Measurements from ENCODE around the gene PTPRD.
"Not testable (repeated sequence)": the region's sequence is repeated elsewhere in the genome, so short reads cannot be mapped to it uniquely, and the experiment has no call there.

Gene PTPRD

DNA sequence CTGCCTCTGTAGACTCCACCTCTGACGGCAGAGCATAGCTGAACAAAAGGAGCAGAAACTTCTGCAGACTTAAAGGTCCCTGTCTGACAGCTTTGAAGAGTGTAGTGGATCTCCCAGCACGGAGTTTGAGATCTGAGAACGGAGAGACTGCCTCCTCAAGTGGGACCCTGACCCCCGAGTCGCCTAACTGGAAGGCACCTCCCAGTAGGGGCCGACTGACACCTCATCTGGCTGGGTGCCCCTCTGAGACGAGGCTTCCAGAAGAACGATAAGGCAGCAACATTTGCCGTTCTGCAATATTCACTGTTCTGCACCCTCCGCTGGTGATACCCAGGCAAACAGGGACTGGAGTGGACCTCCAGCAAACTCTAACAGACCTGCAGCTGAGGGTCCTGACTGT is 1186.3 kb downstream of the PTPRD start:
- not testable (repeated sequence) for DNase-seq

DNA sequence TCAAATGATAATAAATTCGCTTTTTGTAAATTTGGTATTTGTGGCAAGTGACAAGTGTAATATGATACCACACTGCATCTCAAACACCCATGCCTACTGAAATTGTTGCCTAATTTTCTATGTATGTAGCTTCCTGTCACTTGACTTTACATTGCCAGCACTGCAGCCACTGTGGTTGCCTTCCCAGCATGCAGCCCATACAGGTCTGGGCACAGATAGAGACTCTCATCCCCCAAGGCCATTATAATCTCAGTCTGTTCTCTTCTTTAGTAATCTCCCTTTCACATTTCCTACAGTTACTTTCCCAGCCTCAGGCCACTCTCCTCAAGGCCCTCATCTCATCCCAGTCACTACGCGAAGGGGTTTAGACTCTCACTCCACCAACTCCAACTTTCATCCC is 1200.6 kb downstream of the PTPRD start:
- no peak for DNase-seq

DNA sequence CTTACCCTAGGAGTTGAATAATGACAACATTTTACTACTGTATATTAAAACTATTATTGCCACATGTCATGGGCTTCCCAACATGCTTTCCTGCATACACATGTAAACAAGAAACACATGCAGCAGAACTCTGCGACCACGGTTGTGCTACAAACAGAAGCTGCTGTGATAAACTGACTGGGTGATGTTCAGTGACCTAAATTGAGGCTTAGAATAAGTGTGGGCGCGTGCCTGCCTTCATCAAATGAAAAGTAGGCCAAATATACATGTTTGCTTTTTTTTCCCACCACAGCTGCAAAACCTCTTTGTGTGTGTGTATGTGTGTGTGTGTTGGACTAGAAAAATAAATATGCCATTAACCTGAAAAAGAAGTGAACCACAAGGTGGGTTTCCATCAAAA is 1202.1 kb downstream of the PTPRD start:
- DNase-seq, result no peak

DNA sequence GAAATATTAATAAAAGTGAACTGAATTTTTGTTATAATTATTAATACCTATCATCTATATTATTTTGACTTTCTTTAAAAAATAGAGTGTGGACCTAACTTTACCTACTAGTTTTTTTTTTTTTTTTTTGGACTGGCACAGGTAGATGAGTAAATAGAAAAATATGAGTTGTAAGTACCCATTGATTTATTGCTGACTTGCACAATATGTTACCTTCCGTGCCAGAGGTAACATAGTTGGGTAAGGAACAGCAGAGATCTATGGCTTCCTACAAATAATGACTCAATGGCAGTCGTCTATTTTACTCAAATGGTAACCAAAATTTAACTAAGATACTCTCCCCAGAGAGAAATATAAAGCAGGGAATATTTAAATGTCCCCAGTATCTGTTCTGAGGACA is 1212.8 kb downstream of the PTPRD start:
- DNase-seq, result no peak

DNA sequence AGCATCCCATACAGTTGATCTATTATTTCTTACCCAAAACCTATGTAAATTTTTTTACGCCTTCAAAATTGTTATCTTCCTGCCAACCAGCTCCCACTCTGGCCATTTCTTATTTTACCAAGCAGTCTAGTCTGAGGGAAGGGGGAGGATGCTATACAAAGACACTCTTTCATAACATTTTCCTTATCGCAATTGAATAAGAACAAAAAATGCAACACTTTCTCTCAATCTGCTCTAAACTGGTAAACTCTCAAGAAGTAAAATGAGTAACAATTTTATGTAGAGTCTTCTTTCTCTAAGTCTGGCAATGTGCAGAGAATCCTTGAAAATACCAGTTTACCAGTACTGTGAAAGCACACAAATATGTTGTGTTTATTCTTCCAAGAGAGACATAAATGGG is 1216.3 kb downstream of the PTPRD start:
- DNase-seq, result no peak

DNA sequence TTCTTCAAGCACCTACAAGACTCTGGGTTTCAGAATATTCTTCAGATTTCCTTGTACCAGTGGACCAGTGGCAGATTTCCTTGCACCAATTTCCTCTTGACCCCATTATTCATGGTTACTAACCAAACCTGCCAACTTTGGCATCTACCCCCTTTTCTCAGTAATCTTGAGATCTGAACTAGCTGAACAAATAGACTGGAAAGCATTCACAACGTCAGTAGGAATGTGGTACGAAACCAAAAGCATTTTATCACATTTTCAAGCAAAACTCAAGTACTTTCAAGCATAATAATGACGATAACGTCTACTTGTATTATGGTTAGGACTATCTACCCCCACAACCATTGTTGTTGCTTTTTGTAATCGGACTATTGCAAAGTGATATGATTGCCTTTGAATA is 1217.3 kb downstream of the PTPRD start:
- no peak for DNase-seq

DNA sequence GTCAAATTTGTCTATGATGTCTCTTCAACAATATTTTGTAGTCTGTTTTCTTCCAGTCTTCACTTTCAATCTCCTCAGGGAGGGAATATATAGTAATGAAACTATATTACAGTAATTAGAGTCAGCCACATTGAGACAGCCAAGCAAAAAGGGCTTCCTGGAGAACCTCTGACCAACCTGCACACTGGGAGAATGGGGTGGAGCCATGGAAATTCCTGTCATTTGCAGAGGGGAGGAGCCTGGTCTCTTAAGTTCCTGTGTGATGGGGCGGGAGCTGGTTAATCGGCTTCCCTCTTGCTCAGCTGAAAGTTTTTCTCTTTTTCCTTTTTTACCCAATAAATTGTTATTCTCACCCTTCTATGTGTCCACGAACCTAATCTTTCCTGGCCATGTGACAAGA is 1220.0 kb downstream of the PTPRD start:
- DNase-seq, result no peak

DNA sequence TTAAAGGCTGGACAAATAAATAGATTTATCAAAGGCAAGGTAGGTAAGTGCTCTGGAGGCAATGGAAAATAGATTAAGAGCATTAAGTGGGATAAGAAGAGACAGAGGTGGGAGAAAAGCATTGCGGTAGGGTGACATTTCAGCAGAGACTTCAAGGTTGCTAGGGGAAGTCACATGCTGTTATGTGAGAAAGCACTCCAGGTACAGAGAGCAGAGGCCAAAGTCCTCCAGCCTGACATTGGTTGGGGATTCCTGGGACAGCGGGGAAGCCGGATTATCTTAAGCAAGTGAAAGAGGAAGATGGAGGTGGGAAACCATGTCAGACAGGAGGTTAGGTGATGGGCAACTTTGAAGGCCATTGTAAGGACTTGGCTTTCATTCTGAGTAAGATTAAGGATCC is 1222.9 kb downstream of the PTPRD start:
- no peak for DNase-seq

DNA sequence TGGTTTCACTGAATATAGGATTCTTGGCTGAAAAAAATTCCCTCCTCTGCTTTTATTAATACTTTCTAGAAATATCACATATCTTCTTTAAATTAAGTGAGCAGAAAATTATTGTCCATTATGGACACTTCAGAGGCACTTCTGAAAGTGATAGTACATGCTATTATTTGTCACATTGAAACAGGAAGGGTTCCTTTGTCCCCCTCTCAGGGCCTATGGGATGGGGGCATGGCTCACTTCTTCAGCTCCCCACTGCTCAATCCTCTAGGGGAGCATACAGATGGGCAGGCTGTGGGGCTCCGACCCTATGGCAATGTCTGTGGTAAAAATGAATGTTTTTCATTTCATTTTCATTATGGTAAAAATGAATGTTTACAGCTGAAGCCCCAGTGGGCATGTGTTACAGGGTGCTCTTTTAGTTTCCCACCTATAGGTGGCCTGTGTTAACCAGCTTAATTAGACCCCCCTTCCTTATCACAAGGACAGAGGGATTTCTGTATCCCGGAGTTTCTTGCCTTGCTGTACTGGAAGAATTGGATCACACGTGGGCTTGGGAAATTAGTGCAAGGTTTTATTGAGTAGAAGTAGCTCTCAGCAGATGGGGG is 1225.2 kb downstream of the PTPRD start:
- no peak for DNase-seq

DNA sequence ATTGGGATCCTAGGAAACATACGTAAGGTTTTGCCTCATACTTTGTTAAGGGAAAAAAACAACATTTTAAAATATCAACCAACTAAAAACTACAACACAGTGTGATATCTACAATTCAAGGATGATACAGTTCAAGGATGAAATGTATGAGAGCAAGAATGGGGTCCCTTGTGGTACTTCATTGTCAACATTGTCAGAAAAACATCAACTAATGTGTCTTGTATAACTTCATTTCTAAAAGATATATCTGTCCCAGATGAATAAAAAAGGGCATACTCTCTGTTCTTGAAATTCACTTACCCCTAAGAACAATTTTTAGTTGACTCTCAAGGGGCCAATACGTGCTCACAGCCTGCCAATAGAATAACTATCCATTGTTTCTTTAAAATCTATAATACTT is 1250.5 kb downstream of the PTPRD start:
- no peak for DNase-seq

DNA sequence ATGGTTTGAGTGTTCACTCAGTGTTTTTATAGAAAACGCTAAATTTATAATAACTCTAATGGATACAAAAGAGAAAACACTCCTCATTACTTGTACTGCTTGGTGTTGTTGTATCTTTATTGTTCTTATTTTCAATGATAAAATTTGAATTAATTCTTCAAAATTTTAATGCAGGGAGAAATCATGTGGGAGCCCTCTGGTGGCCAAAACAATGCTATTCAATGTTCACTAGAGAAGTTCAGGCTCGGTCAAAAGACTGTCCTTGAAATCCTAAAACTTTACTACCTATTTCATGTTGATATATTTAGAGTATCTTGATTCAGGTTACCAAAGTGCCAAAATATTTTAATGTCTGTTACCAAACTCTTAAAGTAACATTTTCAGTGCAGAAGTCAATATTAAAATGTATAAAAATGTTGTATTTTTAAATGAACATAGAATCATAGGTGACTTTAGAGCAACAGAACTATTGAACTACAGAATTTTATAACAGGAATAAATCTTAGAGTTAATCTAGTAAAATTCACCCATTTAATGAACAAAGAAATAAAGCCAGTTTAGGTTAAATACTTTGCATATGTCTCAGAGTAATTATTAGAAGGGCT is 1259.8 kb downstream of the PTPRD start:
- DNase-seq, result peak; percentile 21

DNA sequence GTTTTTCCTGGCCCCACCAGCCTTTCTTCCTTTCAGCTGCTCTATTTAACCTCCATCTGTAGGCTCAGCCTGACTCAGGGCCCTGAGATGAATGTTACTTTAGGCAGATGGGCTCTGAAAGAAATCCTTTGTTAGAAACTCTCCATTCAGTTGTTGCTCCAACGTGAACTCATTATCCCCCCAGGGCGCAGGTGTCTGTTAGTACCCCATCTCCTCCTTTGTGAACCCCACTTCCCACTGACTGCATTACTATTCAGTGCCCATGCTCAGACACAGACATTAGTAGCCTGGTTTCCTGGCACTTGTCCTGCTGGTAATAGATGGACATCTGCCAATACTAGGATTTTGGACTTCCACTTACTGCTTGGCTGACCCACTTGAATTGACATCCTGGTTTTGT is 1271.6 kb downstream of the PTPRD start:
- no peak for DNase-seq

DNA sequence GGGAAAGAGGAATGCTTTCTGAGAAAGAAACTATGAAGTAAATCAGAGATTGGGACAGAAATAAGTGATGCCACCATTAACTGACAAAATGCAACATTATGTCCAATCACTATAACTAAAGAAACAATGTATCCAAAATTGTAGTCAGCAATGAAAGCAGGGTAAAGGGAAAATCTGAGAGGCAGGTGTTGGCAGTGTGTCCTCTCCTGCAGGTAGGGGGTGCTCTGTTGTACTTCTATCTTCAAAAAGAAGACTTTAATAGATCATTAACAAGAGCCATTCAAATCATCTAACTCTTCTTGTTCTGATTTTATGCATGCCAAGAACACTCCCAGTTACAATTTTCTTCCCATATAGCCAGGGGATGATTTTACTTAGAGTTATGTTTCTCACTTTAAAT is 1275.7 kb downstream of the PTPRD start:
- no peak for DNase-seq

DNA sequence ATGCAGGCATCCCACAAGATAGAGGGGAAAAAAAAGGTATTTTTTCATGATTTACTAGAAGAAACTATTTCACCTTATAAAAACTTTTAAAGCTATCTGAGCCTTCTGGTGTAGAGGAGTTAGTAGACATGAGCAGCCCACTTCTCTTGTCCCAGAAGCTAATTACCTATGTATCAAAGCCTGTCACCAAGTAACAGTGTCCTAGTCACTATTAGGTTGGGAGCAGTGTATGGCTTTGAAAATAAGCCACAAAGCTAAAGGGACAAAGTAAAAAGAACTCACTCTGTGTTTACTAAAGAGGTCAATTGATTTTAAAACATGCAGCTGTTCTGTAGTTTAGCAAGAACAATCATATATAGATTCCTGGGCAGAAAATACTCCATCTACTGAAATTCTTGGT is 1286.1 kb downstream of the PTPRD start:
- no peak for DNase-seq

DNA sequence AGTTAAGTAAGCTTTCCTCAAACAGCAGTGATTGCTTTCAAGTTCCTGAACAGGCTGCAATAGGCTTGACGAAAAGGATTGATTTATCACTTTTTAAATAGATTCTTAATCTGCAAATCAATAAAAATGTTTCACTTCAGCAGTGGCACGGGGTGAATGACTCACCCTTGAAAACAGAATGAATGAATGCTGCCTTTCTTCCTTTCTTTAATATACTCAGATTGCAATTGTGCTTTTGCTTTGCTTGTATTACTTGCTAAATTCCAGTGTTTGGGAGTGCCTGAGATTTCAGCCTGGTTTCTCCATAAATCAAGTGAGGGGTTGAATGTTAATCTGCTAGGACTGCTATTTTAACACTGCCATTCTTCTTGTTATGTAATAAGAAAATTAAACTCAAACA is 1293.8 kb downstream of the PTPRD start:
- no peak for DNase-seq

DNA sequence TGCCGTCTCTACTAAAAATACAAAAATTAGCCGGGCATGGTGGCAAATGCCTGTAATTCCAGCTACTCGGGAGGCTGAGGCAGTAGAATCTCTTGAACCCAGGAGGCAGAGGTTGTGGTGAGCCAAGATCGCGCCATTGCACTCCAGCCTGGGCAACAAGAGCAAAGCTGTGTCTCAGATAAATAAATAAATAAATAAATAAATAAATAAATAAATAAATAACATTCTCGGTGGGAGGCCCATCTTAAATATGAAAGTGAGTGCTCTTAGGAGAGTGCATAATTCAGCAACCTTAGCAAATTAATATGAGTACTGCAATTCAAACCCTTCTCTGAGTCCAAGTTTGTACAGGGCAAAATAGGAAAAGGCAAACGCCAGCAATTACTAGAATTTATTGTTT is 1302.1 kb downstream of the PTPRD start:
- not testable (repeated sequence) for DNase-seq

DNA sequence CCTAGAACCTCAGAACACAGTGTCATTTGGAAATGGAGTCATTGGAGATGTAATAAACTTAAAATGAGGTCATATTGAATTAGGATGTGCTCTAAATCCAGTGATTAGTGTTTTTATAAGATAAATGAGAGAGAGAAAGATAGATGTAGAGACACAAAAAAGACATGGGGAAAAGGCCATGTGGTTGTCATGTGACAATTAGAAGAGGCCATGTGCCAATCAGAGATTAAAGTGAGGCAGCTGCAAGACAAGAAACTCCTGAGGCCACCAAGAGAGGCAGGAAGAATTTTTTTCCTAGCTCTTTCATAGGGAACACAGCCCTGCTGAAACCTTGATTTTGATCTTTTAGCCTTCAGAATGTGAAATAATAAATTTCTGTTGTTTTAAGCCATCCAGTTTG is 1307.2 kb downstream of the PTPRD start:
- no peak for DNase-seq

DNA sequence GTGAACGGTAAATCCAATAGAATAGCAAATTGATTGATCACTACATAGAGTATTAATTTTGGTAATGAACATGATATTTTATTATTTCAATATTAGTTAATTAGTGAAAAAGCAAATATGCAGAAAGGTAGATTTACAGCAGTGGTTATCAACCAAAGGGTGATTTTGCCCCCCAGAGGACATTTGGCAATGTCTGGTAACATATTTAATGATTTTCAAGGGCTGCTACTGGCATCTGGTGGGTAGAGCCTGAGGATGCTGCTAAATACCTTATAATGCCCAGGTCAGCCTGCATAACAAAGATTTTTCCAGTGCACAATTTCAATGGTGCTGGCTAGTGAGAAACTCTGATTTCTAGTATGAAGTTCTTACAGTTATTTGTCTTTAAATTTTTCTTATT is 1313.7 kb downstream of the PTPRD start:
- no peak for DNase-seq

DNA sequence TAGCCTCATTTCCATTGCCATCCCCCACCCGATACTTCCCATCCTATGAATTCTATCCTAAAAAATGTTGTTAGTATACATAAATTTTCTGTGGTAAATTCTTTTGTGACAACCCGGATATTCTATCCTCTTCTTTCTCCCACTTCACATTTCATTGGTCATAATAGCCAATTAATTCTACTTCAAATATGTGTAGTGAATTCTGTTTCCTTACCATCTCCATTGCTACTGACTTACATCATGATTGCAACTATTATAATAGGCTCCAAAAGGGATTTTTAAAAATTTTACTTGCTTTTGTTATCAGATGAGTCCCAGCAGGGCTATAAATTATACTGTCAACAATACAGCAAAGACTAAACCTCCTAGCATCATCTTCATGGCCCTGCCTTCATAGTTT is 1326.8 kb downstream of the PTPRD start:
- no peak for DNase-seq

DNA sequence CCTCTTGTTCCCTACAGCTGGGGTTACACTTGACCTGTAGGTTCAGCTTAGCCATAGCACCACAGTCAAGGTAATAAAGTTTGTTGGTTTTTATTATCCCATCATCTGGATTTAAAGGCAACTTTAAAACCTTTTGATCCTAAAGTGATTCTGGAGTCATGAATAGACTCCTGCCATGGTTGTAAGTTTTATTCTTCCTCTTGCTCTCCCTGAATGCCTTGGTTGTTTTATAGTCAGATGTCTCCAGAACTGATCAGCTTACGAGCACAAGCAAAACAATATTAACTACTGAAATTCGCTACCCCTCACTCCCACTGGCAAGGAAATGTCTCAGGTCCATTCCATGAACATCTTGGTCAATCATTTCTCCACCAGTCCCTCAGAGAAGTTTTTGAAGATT is 1328.6 kb downstream of the PTPRD start:
- DNase-seq, result no peak

DNA sequence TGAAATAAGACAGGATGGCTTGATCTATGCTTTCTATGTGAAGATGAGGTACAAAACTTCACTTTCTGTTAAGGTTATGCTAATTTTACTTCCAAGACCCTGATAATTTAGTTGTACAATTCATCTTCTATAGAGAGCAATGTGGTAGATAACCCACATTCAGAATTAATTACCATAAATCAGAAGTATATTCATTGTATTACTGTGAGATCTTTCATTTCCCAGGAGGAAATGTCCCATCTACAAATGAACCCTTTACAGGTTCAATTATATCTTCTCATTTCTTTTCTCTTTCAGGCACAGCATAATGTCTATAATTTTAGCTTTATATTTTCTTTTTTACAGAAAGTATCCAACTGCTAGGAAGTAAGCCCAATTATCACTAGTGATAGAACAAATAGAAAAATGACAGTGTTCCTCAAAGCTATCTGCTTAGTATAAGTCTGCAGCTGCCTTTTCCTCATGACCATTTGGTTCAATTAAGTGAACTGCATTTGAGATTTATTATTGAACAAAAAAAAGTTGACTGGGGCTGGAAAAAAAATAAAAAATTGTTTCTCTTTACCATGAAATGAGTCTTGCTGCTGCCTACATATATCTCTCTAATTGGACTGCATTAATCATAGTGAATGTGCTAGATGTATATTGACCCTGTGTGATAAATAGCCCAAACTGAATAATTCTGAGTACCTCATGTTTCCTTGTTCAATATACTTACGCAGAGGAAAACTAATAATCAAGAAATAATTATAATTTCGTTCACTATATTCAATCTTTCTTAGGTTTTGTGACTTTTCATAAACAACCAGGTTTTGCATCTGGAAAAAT is 1329.4 kb downstream of the PTPRD start:
- no peak for DNase-seq

DNA sequence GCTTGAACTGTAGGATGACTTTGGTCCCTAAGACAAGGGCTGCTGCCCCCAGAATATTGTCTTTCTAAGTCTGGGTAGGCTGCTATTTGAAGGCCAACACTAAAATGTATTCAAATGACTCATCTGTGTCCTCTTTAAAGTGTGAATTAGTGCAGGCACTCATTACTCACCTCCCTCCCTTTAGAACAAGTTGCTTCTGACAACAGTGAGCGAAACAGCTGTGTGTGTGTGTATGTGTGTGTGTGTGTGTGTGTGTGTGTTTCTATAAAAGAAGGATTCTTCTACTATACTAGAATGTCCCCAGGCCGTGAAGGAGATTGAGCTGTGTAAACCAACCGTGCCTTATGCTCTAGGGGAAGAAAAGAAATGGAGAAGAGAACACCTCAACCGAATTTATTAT is 1337.2 kb downstream of the PTPRD start:
- DNase-seq, result no peak

DNA sequence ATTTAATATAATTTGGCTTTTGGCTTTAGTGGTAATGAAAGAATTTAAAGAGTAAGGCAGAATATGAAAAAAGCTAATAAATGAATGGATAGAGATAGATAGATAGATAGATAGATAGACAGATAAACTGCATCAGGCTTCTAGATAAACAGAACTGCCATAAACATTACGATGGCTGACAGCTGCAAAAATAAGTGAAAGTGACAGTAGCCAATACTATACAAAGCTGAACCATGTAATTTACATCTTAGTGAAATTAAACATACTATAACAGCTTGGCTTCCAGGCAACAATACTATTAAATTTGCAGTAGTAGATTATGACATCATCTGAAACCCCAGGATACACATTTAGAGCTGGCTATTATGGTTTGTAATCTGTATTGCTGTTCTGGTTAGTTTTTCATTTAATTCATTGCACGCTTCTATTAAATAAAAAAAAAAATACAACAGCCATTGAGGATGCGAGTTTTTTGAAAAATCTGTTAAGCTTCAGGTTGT is 1354.8 kb downstream of the PTPRD start:
- DNase-seq, result no peak

DNA sequence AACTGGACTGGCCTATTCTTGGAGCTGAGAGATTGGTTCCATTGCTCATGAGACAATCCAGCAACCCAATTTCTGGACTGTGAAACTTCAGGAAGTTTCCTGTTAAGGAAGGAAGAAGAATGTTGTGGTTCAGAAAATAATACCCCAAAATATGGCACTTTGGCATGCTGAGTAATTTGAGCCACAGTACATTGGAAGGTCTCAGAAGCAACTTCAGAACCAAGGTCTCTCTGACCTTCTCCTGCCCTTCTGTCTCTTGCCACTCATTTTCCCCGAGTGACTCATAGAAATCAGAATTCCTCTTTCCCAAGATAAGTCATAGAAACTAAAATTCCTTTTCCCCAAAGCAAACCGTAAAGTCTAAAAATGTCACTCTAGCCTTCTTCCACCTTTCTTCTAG is 1366.1 kb downstream of the PTPRD start:
- DNase-seq, result no peak
